ENCODE data around the gene USP38. TPM values are rescaled to one million over a fixed set of nuclear protein-coding genes. Genes with fewer than 3 reads are reported as not detected.

Gene USP38
- total RNA-seq, 1 donor from 2014 or later, result 21.2 TPM

DNA sequence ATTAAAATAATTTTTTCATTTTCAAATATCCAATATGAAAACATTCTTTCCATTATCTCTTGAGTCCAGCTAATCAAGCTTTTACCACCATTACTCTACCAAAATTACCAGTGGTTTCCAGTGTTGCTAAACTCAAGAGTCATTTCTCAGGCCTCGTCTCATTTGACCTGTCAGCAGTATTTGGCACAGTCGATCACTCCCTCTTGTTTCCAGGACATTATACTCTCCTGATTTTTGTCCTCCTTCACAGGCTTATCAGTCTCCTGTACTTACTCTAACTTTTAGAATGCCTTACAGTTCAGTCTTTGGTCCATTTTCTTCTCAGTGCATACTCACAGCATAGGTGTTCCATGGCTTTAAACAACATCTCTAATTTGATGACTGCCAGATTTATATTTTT is 11.6 kb downstream of the USP38 start:
- H4K20me1 ChIP-seq (ENCODE audit: insufficient read depth, low read length), result peaks cover 32% of the 10 kb centered on the region
- FAIRE-seq (no peak), DNase-seq (ENCODE audit: low read depth) (no peak)
- H3K79me2 ChIP-seq (ENCODE audit: insufficient read depth, low read length), result peaks cover 38% of the 10 kb centered on the region
- no peaks in the 10 kb centered on the region for H3K4me1 ChIP-seq (ENCODE audit: insufficient read depth, low read length)
- no peak overlapping the region for H3K27ac Mint-ChIP-seq (ENCODE audit: unreplicated experiment)
- no peak overlapping the region for H2AFZ ChIP-seq (ENCODE audit: low read depth, low read length)
- no peaks in the 10 kb centered on the region for H3K9me3 Mint-ChIP-seq (ENCODE audit: unreplicated experiment)
- TF ChIP-seq EZH2 (IDR thresholded peaks at IDR 0.05; ENCODE audit: insufficient read depth, low read length), result no peak
- TF ChIP-seq CTCF (IDR thresholded peaks at IDR 0.05; ENCODE audit: insufficient read depth, low read depth, low read length), result no peak
- H3K4me3 ChIP-seq (ENCODE audit: insufficient read depth, low read depth, low read length), result no peak overlapping the region
- H3K4me1 Mint-ChIP-seq (ENCODE audit: low read depth, unreplicated experiment), result no peaks in the 10 kb centered on the region
- peaks cover 59% of the 10 kb centered on the region for H3K36me3 ChIP-seq (ENCODE audit: insufficient read depth, low read length)
- no peaks in the 10 kb centered on the region for H3K9me3 ChIP-seq (ENCODE audit: insufficient read depth, low read depth, low read length)
- no peak overlapping the region for H3K9ac ChIP-seq (ENCODE audit: low read length)
- peaks cover 5% of the 10 kb centered on the region for H3K36me3 Mint-ChIP-seq (ENCODE audit: low read depth, unreplicated experiment)
- no peak overlapping the region for H3K4me2 ChIP-seq (ENCODE audit: low read length)
- H3K27ac ChIP-seq (ENCODE audit: low read depth, low read length), result no peak overlapping the region
- H3K27me3 Mint-ChIP-seq (ENCODE audit: low read depth, unreplicated experiment), result no peaks in the 10 kb centered on the region
- H3K27me3 ChIP-seq (ENCODE audit: insufficient read depth, low read length), result no peaks in the 10 kb centered on the region
- H3K4me3 Mint-ChIP-seq (ENCODE audit: unreplicated experiment), result no peak overlapping the region

DNA sequence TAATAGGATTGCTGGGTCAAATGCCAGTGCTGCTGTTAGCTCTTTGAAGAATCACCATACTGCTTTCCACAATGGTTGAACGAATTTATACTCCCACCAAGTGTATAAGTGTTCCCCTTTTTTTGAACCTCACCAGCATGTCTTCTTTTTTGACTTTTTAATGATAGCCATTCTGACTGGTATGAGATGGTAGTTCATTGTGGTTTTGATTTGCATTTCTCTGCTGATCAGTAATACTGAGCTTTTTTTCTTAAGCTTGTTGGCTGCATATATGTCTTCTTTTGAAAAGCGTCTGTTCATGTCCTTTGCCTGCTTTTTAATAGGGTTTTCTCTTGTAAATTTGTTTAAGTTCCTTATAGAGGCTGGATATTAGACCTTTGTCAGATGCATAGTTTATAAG is 14.8 kb downstream of the USP38 start:
- H3K9me3 Mint-ChIP-seq (ENCODE audit: unreplicated experiment), result no peaks in the 10 kb centered on the region

More for the DNA sequence above, 14.8 kb downstream of the USP38 start:
- Histone ChIP-seq H3K36me3 (ENCODE audit: insufficient read depth, low read length) (peaks cover 48% of the 10 kb centered on the region), H2AFZ (ENCODE audit: low read depth, low read length) (no peak overlapping the region), H3K79me2 (ENCODE audit: insufficient read depth, low read length) (peaks cover 14% of the 10 kb centered on the region), H3K4me2 (ENCODE audit: low read length) (no peak overlapping the region), H3K27me3 (ENCODE audit: insufficient read depth, low read length) (no peaks in the 10 kb centered on the region), H3K27ac (ENCODE audit: low read depth, low read length) (no peak overlapping the region), H4K20me1 (ENCODE audit: insufficient read depth, low read length) (peaks cover 25% of the 10 kb centered on the region), H3K4me1 (ENCODE audit: insufficient read depth, low read length) (no peaks in the 10 kb centered on the region), H3K9ac (ENCODE audit: low read length) (no peak overlapping the region), H3K9me3 (ENCODE audit: insufficient read depth, low read depth, low read length) (no peaks in the 10 kb centered on the region), H3K4me3 (ENCODE audit: insufficient read depth, low read depth, low read length) (no peak overlapping the region)
- Mint-ChIP-seq H3K27ac (ENCODE audit: unreplicated experiment) (no peak overlapping the region), H3K27me3 (ENCODE audit: low read depth, unreplicated experiment) (no peaks in the 10 kb centered on the region), H3K4me3 (ENCODE audit: unreplicated experiment) (no peak overlapping the region), H3K4me1 (ENCODE audit: low read depth, unreplicated experiment) (no peaks in the 10 kb centered on the region), H3K36me3 (ENCODE audit: low read depth, unreplicated experiment) (peaks cover 5% of the 10 kb centered on the region)
- FAIRE-seq, result no peak
- TF ChIP-seq CTCF (IDR thresholded peaks at IDR 0.05; ENCODE audit: insufficient read depth, low read depth, low read length) (no peak), EZH2 (IDR thresholded peaks at IDR 0.05; ENCODE audit: insufficient read depth, low read length) (no peak)
- DNase-seq (ENCODE audit: low read depth), result no peak
